ENCODE measurements around the gene ECEL1. TPM values are rescaled to one million over a fixed set of nuclear protein-coding genes. Genes with fewer than 3 reads are reported as not detected.
A peak's percentile ranks its signal among the peaks of the same experiment; 100 is the strongest.

The ECEL1 gene
- total RNA-seq, 4 donors from 2014 or later = not detected

GRCh38 chr2:232482301-232483238 lies 5.1 kb downstream of the ECEL1 start:
- H3K27me3 ChIP-seq = peaks cover 0 to 27% of the 10 kb centered on the region in 2 donors
- no peak overlapping the region for H3K4me3 ChIP-seq
- peak in 1 of 3 donors; percentile 29 for DNase-seq
- H3K9me3 ChIP-seq = no peaks in the 10 kb centered on the region
- H3K36me3 ChIP-seq = no peaks in the 10 kb centered on the region
- peaks cover 0 to 20% (median 7%) of the 10 kb centered on the region in 4 donors for H3K4me1 ChIP-seq
- TF ChIP-seq POLR2A (IDR thresholded peaks at IDR 0.05) = no peak
- TF ChIP-seq CTCF (IDR thresholded peaks at IDR 0.05) = no peak
- no peak overlapping the region for H3K27ac ChIP-seq

- Histone ChIP-seq H3K9me3 (no peaks in the 10 kb centered on the region), H3K27me3 (peaks cover 0 to 17% of the 10 kb centered on the region in 2 donors), H3K36me3 (no peaks in the 10 kb centered on the region), H3K4me1 (peaks cover 0 to 10% (median 2%) of the 10 kb centered on the region in 4 donors), H3K27ac (no peak overlapping the region), H3K4me3 (no peak overlapping the region)
- no peak for TF ChIP-seq CTCF (IDR thresholded peaks at IDR 0.05)
- no peak for TF ChIP-seq POLR2A (IDR thresholded peaks at IDR 0.05)
- peak in 1 of 3 donors; percentile 37 for DNase-seq
Measured at GRCh38 chr2:232481322-232482140, 6.1 kb downstream of the ECEL1 start.

GRCh38 chr2:232480201-232481190 lies 7.1 kb downstream of the ECEL1 start:
- Histone ChIP-seq H3K27me3 (peaks cover 0 to 10% of the 10 kb centered on the region in 2 donors), H3K36me3 (no peaks in the 10 kb centered on the region), H3K27ac (no peak overlapping the region), H3K4me1 (peaks cover 0 to 2% (median 0%) of the 10 kb centered on the region in 4 donors), H3K4me3 (no peak overlapping the region), H3K9me3 (no peaks in the 10 kb centered on the region)
- no peak for TF ChIP-seq POLR2A (IDR thresholded peaks at IDR 0.05)
- TF ChIP-seq CTCF (IDR thresholded peaks at IDR 0.05) = no peak
- peak in 1 of 3 donors; percentile 45 for DNase-seq

GRCh38 chr2:232479341-232480200 lies 8.1 kb downstream of the ECEL1 start:
- Histone ChIP-seq H3K4me1 (no peaks in the 10 kb centered on the region), H3K4me3 (no peak overlapping the region), H3K27ac (no peak overlapping the region), H3K9me3 (no peaks in the 10 kb centered on the region), H3K27me3 (peaks cover 0 to under 1% of the 10 kb centered on the region in 2 donors), H3K36me3 (no peaks in the 10 kb centered on the region)
- no peak for TF ChIP-seq POLR2A (IDR thresholded peaks at IDR 0.05)
- no peak for TF ChIP-seq CTCF (IDR thresholded peaks at IDR 0.05)
- no peak for DNase-seq

Data from Peyer's patch (tissue), 4 donors.